Gastrocnemius medialis (tissue), 4 donors: ENCODE results near the gene GALNT15.

Source experiments
- POLR2A ChIP-seq, 2 donors: fragments of 450-650 bp; IDR thresholded peaks; one replicate each; pipeline ENCODE4 v1.6.1; 2017; ENCODE audit warnings: antibody characterized with exemption in 2 of 2, mild to moderate bottlenecking in 2 of 2, moderate library complexity in 2 of 2
- TF ChIP-seq, protein P1 (sequence below), 5 experiments: fragments of 450-650 bp in 3 of 5; fragments of 200-600 bp in 2 of 5; sonication (generic) in 2 of 5; IDR thresholded peaks in 4 of 5; conservative IDR thresholded peaks in 1 of 5; 1 replicate in 4 of 5; 2 replicates in 1 of 5; pipeline ENCODE4 v1.5.1; 2016 to 2019; ENCODE audit warnings: antibody characterized with exemption in 5 of 5, mild to moderate bottlenecking in 3 of 5, moderate library complexity in 3 of 5

GRCh38 chr3:16171825-16172224, 2.7 kb upstream of the GALNT15 start:
- TF ChIP-seq, protein P1, sequence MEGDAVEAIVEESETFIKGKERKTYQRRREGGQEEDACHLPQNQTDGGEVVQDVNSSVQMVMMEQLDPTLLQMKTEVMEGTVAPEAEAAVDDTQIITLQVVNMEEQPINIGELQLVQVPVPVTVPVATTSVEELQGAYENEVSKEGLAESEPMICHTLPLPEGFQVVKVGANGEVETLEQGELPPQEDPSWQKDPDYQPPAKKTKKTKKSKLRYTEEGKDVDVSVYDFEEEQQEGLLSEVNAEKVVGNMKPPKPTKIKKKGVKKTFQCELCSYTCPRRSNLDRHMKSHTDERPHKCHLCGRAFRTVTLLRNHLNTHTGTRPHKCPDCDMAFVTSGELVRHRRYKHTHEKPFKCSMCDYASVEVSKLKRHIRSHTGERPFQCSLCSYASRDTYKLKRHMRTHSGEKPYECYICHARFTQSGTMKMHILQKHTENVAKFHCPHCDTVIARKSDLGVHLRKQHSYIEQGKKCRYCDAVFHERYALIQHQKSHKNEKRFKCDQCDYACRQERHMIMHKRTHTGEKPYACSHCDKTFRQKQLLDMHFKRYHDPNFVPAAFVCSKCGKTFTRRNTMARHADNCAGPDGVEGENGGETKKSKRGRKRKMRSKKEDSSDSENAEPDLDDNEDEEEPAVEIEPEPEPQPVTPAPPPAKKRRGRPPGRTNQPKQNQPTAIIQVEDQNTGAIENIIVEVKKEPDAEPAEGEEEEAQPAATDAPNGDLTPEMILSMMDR (IDR thresholded peaks at IDR 0.05 in 4 of 5, conservative IDR thresholded peaks at IDR 0.05 in 1 of 5) = no peak
- no peak for TF ChIP-seq POLR2A (IDR thresholded peaks at IDR 0.05)
